Calu3 (cell line): ENCODE data around the gene BCL2L14. TPM values are rescaled to one million over a fixed set of nuclear protein-coding genes. Genes with fewer than 3 reads are reported as not detected.
"Not testable (repeated sequence)": the region's sequence is repeated elsewhere in the genome, so short reads cannot be mapped to it uniquely, and the experiment has no call there.

Experiments
- BruUV-seq: library from RNA; stranded (reverse); fragments of 400-500 nt; replicated peaks from 2 replicates; lab custom pipeline; 2021; lab: Mats Ljungman, UMichigan
- CTCF ChIA-PET: fragments of 300-600 bp; sonication (Branson Sonifier 250); formaldehyde crosslinking; loops from one replicate; lab custom pipeline; 2022; ENCODE audit warnings: antibody characterized with exemption; lab: Charles Lee
- DNase-seq: peaks from one replicate; pipeline ENCODE4 v3.0.0; 2022
- H3K27ac Mint-ChIP-seq: one replicate; pipeline ENCODE4 v1.8.0; 2022; ENCODE audit warnings: mixed read lengths; ENCODE audit not compliant: unreplicated experiment
- H3K27me3 Mint-ChIP-seq: one replicate; pipeline ENCODE4 v1.8.0; 2022; ENCODE audit warnings: mixed read lengths; ENCODE audit not compliant: unreplicated experiment
- H3K36me3 Mint-ChIP-seq: one replicate; pipeline ENCODE4 v1.8.0; 2022; ENCODE audit warnings: mild to moderate bottlenecking, moderate library complexity, mixed read lengths; ENCODE audit not compliant: insufficient read depth, unreplicated experiment
- H3K4me1 Mint-ChIP-seq: one replicate; pipeline ENCODE4 v1.8.0; 2022; ENCODE audit warnings: mild to moderate bottlenecking, low read depth, mixed read lengths; ENCODE audit not compliant: unreplicated experiment
- H3K4me3 Mint-ChIP-seq: one replicate; pipeline ENCODE4 v1.8.0; 2022; ENCODE audit warnings: mild to moderate bottlenecking, low read depth, moderate library complexity, mixed read lengths; ENCODE audit not compliant: unreplicated experiment
- H3K9me3 Mint-ChIP-seq: one replicate; pipeline ENCODE4 v1.8.0; 2022; ENCODE audit warnings: low read depth, mixed read lengths; ENCODE audit not compliant: unreplicated experiment
- intact Hi-C: fragments of 100-400 bp; cut with micrococcal nuclease; formaldehyde crosslinking; loops from one replicate; pipeline ENCODE4 v1.10.0; 2022; ENCODE audit not compliant: unreplicated experiment
- total RNA-seq: library from RNA; stranded (reverse); gene quantifications from 2 replicates; pipeline ENCODE4 v1.2.3, GENCODE V29; 2022
- TF ChIP-seq, protein P1 (sequence below): fragments of 200-600 bp; IDR thresholded peaks from one replicate; pipeline ENCODE4 v1.8.0; 2022; ENCODE audit warnings: antibody characterized with exemption; ENCODE audit not compliant: unreplicated experiment

The BCL2L14 gene
- total RNA-seq, 1 experiment from 2014 or later = 5.5 TPM

DNA sequence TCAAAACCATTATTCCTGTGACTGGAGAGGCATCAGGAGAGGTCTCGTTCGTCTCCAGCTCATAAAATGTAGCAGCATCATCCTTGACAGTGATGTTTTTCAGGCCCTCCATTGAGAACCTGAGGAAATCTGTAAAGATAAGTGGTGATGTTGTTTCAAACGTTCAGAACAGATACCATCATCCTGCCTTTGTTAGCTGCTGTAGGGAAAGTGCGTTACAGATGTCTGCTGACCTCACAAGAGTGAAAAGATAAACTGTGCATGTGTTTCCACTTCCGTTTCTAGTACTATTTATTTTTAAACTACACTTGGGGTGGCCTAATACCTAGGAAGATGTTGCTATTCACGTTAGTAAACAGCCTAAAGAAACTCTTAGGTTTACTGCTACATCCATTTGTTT lies 28.4 kb downstream of the BCL2L14 start:
- Mint-ChIP-seq H3K4me3 (no peak overlapping the region), H3K27ac (no peak overlapping the region), H3K36me3 (peaks cover 5% of the 10 kb centered on the region), H3K9me3 (no peaks in the 10 kb centered on the region), H3K4me1 (peaks cover 8% of the 10 kb centered on the region), H3K27me3 (no peaks in the 10 kb centered on the region)
- TF ChIP-seq, protein P1, sequence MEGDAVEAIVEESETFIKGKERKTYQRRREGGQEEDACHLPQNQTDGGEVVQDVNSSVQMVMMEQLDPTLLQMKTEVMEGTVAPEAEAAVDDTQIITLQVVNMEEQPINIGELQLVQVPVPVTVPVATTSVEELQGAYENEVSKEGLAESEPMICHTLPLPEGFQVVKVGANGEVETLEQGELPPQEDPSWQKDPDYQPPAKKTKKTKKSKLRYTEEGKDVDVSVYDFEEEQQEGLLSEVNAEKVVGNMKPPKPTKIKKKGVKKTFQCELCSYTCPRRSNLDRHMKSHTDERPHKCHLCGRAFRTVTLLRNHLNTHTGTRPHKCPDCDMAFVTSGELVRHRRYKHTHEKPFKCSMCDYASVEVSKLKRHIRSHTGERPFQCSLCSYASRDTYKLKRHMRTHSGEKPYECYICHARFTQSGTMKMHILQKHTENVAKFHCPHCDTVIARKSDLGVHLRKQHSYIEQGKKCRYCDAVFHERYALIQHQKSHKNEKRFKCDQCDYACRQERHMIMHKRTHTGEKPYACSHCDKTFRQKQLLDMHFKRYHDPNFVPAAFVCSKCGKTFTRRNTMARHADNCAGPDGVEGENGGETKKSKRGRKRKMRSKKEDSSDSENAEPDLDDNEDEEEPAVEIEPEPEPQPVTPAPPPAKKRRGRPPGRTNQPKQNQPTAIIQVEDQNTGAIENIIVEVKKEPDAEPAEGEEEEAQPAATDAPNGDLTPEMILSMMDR = no peak
- no TSS peak for BruUV-seq
- CTCF ChIA-PET = no interaction called here
- DNase-seq = no peak
- intact Hi-C loops = no loop called here

DNA sequence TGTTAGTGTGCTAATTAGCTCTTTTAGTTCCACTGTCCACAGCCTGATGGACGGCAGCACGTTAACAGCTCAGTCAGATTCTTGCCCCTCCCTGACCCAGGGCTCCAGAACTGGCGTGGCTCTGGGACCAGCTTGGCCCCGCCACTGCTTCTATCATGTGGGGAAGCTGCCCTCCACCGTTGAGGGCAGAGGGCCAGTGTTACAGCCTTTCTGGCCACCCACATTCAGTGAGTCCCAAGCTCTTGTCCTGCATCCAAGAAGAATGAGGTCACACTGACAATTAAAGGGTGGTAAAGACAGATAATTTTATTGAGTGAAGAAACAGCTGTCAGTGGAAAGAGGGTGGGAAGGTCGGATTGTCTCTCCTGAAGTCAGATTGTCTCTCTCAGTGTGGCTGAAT lies 36.9 kb downstream of the BCL2L14 start:
- Mint-ChIP-seq H3K4me3 (no peak overlapping the region), H3K36me3 (peaks cover 32% of the 10 kb centered on the region), H3K27me3 (no peaks in the 10 kb centered on the region), H3K27ac (peak overlapping the region; percentile 17), H3K4me1 (no peaks in the 10 kb centered on the region), H3K9me3 (peaks cover 8% of the 10 kb centered on the region)
- TF ChIP-seq, protein P1 = no peak
- BruUV-seq = no TSS peak
- CTCF ChIA-PET = no interaction called here
- intact Hi-C loops = no loop called here
- no peak for DNase-seq

DNA sequence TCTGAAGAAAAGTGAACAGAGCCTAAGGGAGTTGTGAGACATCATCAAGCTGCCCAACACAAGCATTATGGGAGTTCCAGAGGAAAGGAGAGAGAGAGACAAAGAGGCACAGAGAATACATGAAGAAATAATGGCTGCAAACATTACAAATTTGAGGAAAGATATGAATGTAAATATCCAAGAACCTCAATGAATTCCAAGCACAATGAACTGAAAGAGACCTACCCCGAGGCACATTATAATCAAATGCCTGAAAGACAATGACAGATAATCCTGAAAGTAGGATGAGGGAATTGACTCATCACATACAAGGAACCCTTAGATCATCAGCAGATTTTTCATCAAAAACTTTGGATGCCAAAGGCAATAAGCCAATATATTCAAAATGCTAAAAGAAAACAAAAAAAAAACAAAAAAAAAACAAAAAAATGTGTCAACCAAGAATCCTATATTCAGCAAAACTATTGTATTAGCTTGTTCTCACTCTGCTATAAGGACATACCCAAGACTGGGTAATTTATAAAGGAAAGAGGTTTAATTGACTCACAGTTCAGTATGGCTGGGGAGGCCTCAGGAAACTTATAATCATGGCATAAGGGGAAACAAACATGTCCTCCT lies 37.8 kb downstream of the BCL2L14 start:
- no TSS peak for BruUV-seq
- H3K27me3 Mint-ChIP-seq = no peaks in the 10 kb centered on the region
- TF ChIP-seq, protein P1 = no peak
- intact Hi-C loops = no loop called here
- H3K4me3 Mint-ChIP-seq = no peak overlapping the region
- H3K9me3 Mint-ChIP-seq = peaks cover 8% of the 10 kb centered on the region
- peaks cover 32% of the 10 kb centered on the region for H3K36me3 Mint-ChIP-seq
- CTCF ChIA-PET = interaction anchor here (0.7 kb wide), 1 partner anchor 41 kb away, joined by 4 read pairs; no protein-coding TSS in a partner anchor
- no peak for DNase-seq
- H3K4me1 Mint-ChIP-seq = no peaks in the 10 kb centered on the region
- no peak overlapping the region for H3K27ac Mint-ChIP-seq

DNA sequence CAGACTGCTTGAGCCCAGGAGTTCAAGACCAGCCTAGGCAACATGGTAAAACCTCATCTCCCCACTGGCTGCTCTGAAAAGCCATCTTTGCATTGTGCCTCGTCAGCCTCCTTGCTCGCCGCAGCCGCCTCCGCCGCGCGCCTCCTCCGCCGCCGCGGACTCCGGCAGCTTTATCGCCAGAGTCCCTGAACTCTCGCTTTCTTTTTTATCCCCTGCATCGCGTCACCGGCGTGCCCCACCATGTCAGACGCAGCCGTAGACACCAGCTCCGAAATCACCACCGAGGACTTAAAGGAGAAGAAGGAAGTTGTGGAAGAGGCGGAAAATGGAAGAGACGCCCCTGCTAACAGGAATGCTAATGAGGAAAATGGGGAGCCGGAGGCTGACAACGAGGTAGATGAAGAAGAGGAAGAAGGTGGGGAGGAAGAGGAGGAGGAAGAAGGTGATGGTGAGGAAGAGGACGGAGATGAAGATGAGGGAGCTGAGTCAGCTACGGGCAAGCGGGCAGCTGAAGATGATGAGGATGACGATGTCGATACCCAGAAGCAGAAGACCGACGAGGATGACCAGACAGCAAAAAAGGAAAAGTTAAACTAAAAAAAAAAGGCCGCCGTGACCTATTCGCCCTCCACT lies 40.3 kb downstream of the BCL2L14 start:
- peaks cover 35% of the 10 kb centered on the region for H3K36me3 Mint-ChIP-seq
- BruUV-seq, CTCF ChIA-PET, H3K27me3 Mint-ChIP-seq, H3K27ac Mint-ChIP-seq, DNase-seq, H3K4me1 Mint-ChIP-seq, intact Hi-C loops, H3K9me3 Mint-ChIP-seq, H3K4me3 Mint-ChIP-seq: not testable (repeated sequence)

DNA sequence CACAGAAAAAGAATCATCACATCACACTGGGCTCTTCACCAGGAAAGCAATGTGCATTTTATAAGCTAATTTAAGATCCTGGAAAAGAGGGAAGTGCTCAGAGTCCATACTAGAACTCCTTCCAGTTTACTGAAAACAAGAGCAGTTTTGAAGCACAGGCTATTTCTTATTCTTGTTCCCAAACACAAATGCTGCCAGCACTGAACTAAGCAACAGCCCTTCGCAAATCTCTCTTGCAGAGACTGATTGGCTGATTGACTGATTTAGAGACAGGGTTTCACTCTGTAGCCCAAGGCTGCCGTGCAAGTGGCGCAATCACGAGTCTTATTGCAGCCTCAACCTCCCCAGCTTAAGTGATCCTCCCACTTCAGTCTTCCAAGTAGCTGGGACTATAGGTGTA lies 44.8 kb downstream of the BCL2L14 start:
- intact Hi-C loops = no loop called here
- H3K4me1 Mint-ChIP-seq = no peaks in the 10 kb centered on the region
- no peaks in the 10 kb centered on the region for H3K9me3 Mint-ChIP-seq
- TF ChIP-seq, protein P1 = no peak
- H3K27me3 Mint-ChIP-seq = no peaks in the 10 kb centered on the region
- BruUV-seq = no TSS peak
- peaks cover 18% of the 10 kb centered on the region for H3K36me3 Mint-ChIP-seq
- CTCF ChIA-PET = no interaction called here
- no peak for DNase-seq
- H3K4me3 Mint-ChIP-seq = no peak overlapping the region
- no peak overlapping the region for H3K27ac Mint-ChIP-seq
